Measurements from ENCODE around the gene VWA8. TPM values are rescaled to one million over a fixed set of nuclear protein-coding genes. Genes with fewer than 3 reads are reported as not detected.
"Not testable (repeated sequence)": the region's sequence is repeated elsewhere in the genome, so short reads cannot be mapped to it uniquely, and the experiment has no call there.

The VWA8 gene
- total and polyA plus RNA-seq, 8 donors: 11.9 to 24.4 (median 14.4) TPM

DNA sequence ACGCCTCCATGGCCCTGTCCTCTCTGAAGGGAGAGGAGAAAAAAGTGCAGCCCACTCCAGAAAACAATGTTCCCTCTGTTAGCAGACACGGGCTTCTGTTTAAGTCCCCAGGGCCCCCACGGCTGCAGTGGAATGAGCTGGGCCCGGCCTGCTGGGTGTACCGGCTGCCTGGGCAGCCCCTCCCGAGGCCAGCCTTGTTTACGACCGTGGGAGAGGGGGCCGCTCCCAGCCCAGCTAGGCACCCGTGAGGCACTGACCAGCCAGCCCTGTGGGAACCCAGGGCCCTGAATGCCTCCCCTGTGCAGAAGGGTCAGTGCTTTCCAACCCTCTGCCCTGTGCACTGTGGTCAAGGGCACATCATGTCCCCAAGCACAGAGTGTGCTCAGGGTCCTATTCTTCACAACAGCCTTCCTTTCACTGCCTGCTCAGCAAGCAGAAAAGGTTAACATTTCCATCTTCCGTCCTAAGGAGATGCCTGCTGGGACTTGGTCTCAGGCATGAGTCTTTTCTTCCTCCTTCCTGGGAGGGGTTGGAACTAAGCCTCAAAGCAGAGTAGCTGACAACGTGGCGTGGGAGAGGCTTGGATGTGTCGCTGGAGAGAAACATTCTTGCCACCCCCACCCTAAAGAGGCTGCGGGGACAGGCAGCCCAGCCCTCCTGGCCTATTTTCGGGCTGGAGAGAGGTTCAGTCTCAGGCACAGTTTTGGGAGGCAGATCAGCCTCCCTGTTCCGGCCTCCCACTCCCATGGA, 413.5 kb downstream of the VWA8 start:
- peak overlapping the region in 1 of 2 donors; percentile 41 for H3K27ac ChIP-seq
- H3K27me3 ChIP-seq: no peaks in the 10 kb centered on the region
- DNase-seq (peak in 1 of 4 donors; percentile 74), ATAC-seq (peak; percentile 39)
- intact Hi-C loops (cut with DNase I): no loop called here
- TF ChIP-seq, protein P1, sequence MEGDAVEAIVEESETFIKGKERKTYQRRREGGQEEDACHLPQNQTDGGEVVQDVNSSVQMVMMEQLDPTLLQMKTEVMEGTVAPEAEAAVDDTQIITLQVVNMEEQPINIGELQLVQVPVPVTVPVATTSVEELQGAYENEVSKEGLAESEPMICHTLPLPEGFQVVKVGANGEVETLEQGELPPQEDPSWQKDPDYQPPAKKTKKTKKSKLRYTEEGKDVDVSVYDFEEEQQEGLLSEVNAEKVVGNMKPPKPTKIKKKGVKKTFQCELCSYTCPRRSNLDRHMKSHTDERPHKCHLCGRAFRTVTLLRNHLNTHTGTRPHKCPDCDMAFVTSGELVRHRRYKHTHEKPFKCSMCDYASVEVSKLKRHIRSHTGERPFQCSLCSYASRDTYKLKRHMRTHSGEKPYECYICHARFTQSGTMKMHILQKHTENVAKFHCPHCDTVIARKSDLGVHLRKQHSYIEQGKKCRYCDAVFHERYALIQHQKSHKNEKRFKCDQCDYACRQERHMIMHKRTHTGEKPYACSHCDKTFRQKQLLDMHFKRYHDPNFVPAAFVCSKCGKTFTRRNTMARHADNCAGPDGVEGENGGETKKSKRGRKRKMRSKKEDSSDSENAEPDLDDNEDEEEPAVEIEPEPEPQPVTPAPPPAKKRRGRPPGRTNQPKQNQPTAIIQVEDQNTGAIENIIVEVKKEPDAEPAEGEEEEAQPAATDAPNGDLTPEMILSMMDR (IDR thresholded peaks at IDR 0.05): no peak
- H3K36me3 ChIP-seq: no peaks in the 10 kb centered on the region
- no peaks in the 10 kb centered on the region for H3K4me1 ChIP-seq
- no peak overlapping the region for H3K4me3 ChIP-seq
- no peaks in the 10 kb centered on the region for H3K9me3 ChIP-seq

- H3K27me3 ChIP-seq: no peaks in the 10 kb centered on the region
- ATAC-seq: no peak
These were observed 414.3 kb downstream of the VWA8 start for GRCh38 chr13:41546372-41547190.

GRCh38 chr13:41545432-41545707, 415.5 kb downstream of the VWA8 start:
- H3K36me3 ChIP-seq: no peaks in the 10 kb centered on the region
- no peak for ATAC-seq
- TF ChIP-seq, protein P1 (IDR thresholded peaks at IDR 0.05): no peak

More at GRCh38 chr13:41546372-41547190, 414.3 kb downstream of the VWA8 start:
- no peaks in the 10 kb centered on the region for H3K9me3 ChIP-seq
- peak overlapping the region in 1 of 2 donors; percentile 41 for H3K27ac ChIP-seq
- TF ChIP-seq, protein P1 (IDR thresholded peaks at IDR 0.05): no peak
- no peaks in the 10 kb centered on the region for H3K36me3 ChIP-seq
- H3K4me3 ChIP-seq: no peak overlapping the region
- H3K4me1 ChIP-seq: no peaks in the 10 kb centered on the region
- no peak for DNase-seq
- intact Hi-C loops (cut with DNase I): no loop called here

GRCh38 chr13:41543664-41544300, 417.1 kb downstream of the VWA8 start:
- H3K9me3 ChIP-seq: no peaks in the 10 kb centered on the region
- DNase-seq: no peak
- ATAC-seq: no peak
- no peaks in the 10 kb centered on the region for H3K36me3 ChIP-seq
- H3K27ac ChIP-seq: no peak overlapping the region
- H3K4me3 ChIP-seq: no peak overlapping the region
- TF ChIP-seq, protein P1 (IDR thresholded peaks at IDR 0.05): no peak
- H3K27me3 ChIP-seq: no peaks in the 10 kb centered on the region
- intact Hi-C loops (cut with DNase I): no loop called here
- H3K4me1 ChIP-seq: peaks cover 0 to 6% of the 10 kb centered on the region in 2 donors

More at GRCh38 chr13:41545432-41545707, 415.5 kb downstream of the VWA8 start:
- intact Hi-C loops (cut with DNase I): no loop called here
- Histone ChIP-seq H3K4me3 (no peak overlapping the region), H3K27ac (no peak overlapping the region), H3K9me3 (no peaks in the 10 kb centered on the region), H3K27me3 (no peaks in the 10 kb centered on the region), H3K4me1 (peaks cover 0 to 6% of the 10 kb centered on the region in 2 donors)
- no peak for DNase-seq

- DNase-seq; H3K27ac ChIP-seq; ATAC-seq; H3K4me1 ChIP-seq; H3K36me3 ChIP-seq; intact Hi-C loops (cut with DNase I); H3K27me3 ChIP-seq; H3K4me3 ChIP-seq; H3K9me3 ChIP-seq: not testable (repeated sequence)
These were observed 418.1 kb downstream of the VWA8 start for GRCh38 chr13:41542799-41543198.
